Gastroesophageal sphincter (tissue), 3 donors: ENCODE measurements around the gene ZIC1.

Experiments used
- EP300 ChIP-seq: sonication (generic); formaldehyde crosslinking; IDR thresholded peaks from one replicate; pipeline ENCODE4 v1.6.1; 2017; ENCODE audit warnings: antibody characterized with exemption, mild to moderate bottlenecking
- TF ChIP-seq, protein P1 (sequence below), 4 experiments: fragments of 200-600 bp in 2 of 4; fragments of 450-650 bp in 2 of 4; sonication (generic) in 1 of 4; IDR thresholded peaks; one replicate each; pipeline ENCODE4 v1.5.1; 2017 to 2019; ENCODE audit warnings: antibody characterized with exemption in 4 of 4, mild to moderate bottlenecking in 2 of 4, moderate library complexity in 2 of 4

DNA sequence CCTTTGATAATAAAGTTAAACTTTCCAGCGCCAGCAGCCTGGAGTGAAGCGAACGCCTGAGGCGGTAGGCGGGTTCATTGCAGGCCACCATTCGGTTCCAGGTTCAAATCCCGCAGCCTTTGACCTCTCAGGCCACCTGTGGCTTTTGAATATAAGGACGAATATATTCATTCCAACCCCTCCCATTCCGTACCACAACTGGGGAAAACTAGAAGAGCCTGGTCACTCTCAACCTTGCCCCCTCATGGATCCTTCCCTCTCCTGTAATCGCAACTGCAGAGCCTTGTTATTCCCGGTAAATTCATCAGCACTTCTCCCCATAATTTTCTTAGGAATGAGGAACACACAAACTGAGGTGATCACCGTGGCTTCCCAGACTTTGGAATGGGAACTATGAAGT lies 38.0 kb upstream of the ZIC1 start:
- TF ChIP-seq, protein P1, sequence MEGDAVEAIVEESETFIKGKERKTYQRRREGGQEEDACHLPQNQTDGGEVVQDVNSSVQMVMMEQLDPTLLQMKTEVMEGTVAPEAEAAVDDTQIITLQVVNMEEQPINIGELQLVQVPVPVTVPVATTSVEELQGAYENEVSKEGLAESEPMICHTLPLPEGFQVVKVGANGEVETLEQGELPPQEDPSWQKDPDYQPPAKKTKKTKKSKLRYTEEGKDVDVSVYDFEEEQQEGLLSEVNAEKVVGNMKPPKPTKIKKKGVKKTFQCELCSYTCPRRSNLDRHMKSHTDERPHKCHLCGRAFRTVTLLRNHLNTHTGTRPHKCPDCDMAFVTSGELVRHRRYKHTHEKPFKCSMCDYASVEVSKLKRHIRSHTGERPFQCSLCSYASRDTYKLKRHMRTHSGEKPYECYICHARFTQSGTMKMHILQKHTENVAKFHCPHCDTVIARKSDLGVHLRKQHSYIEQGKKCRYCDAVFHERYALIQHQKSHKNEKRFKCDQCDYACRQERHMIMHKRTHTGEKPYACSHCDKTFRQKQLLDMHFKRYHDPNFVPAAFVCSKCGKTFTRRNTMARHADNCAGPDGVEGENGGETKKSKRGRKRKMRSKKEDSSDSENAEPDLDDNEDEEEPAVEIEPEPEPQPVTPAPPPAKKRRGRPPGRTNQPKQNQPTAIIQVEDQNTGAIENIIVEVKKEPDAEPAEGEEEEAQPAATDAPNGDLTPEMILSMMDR (IDR thresholded peaks at IDR 0.05), result no peak
- no peak for TF ChIP-seq EP300
